ENCODE results near the gene CFDP1.

GRCh38 chr16:75464122-75464918 lies 31.0 kb upstream of the CFDP1 start, which contains the start of gene TMEM170A:
- TF ChIP-seq CTCF (IDR thresholded peaks at IDR 0.05): peak in 5 of 6 experiments; percentile 100
- TF ChIP-seq POLR2A (IDR thresholded peaks at IDR 0.05): peak in 3 of 4 donors; percentile 86 to 98 (median 95)

Measured in upper lobe of left lung (tissue), 4 donors.